WERI-Rb-1 (cell line): ENCODE data around the gene CASTOR1.
A peak's percentile ranks its signal among the peaks of the same experiment; 100 is the strongest.

Experiments
- DNase-seq: peaks from one replicate; pipeline ENCODE4 v3.0.0-alpha.2; 2020
- H3K27ac ChIP-seq: fragments of 250-450 bp; sonication (Bioruptor Pico); 2 replicates; pipeline ENCODE4 v1.5.1; 2020; ENCODE audit warnings: mild to moderate bottlenecking, moderate library complexity
- H3K27me3 ChIP-seq: fragments of 250-450 bp; sonication (Bioruptor Pico); 2 replicates; pipeline ENCODE4 v1.5.1; 2021; ENCODE audit warnings: mild to moderate bottlenecking, low read depth, moderate library complexity; ENCODE audit not compliant: insufficient read depth, severe bottlenecking
- H3K36me3 ChIP-seq: fragments of 250-450 bp; sonication (Bioruptor Pico); 2 replicates; pipeline ENCODE4 v1.5.1; 2020; ENCODE audit warnings: mild to moderate bottlenecking, moderate library complexity
- H3K4me3 ChIP-seq: 2 replicates; pipeline ENCODE4 v1.5.1; 2011; ENCODE audit warnings: low read depth, mild to moderate bottlenecking, control low read depth, low read length
- H3K9me3 ChIP-seq: fragments of 250-450 bp; sonication (Bioruptor Pico); 2 replicates; pipeline ENCODE4 v1.5.1; 2021; ENCODE audit warnings: mild to moderate bottlenecking, moderate library complexity; ENCODE audit not compliant: severe bottlenecking
- TF ChIP-seq, protein P1 (sequence below): IDR thresholded peaks from 2 replicates; pipeline ENCODE4 v1.5.1; 2011; ENCODE audit warnings: low read depth, mild to moderate bottlenecking, control low read depth, inconsistent platforms, low read length

CASTOR1 gene

DNA sequence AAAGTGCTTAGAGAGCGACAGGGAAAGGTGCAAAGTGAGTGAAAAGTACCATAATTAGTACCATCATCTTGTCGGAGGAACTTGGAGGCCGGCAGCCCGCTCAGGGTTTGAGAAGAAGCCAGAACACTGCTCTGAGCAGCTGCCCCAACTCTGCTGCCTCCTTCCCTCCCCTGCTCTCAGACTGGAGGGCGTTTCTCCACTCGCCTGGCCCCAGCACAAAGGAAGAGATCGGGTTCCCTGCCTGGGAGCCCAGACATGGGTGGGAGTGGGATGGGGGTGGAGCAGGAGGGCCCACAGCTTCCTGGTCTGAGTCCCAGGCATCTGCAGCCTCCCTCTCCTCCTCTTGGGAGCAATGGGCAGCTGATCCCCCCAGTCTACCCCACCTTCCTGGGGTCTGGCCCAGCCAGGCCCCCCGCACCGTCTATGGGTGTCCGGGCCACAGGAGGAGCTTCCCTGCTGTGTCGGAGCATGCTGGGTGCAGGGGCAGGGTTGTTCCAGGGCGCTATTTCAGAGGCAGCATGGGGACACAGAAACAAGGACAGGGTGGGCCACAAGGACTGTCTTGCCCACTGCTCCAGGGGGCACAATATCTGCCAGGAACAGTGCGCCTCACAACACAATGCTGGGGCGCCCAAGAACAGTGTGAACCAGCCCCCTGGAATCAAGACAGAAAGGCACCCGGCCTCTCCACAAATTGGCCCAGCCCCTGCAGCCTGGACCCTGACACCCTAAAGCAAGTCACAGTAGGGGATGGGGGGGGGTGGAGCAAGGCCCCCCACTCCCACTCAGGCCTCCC, 47.5 kb downstream of the CASTOR1 start:
- Histone ChIP-seq H3K27ac (no peak overlapping the region), H3K9me3 (no peaks in the 10 kb centered on the region), H3K4me3 (no peak overlapping the region), H3K36me3 (peaks cover 8% of the 10 kb centered on the region; the same call in 1 of the 2 replicates), H3K27me3 (no peaks in the 10 kb centered on the region)
- no peak for DNase-seq
- TF ChIP-seq, protein P1, sequence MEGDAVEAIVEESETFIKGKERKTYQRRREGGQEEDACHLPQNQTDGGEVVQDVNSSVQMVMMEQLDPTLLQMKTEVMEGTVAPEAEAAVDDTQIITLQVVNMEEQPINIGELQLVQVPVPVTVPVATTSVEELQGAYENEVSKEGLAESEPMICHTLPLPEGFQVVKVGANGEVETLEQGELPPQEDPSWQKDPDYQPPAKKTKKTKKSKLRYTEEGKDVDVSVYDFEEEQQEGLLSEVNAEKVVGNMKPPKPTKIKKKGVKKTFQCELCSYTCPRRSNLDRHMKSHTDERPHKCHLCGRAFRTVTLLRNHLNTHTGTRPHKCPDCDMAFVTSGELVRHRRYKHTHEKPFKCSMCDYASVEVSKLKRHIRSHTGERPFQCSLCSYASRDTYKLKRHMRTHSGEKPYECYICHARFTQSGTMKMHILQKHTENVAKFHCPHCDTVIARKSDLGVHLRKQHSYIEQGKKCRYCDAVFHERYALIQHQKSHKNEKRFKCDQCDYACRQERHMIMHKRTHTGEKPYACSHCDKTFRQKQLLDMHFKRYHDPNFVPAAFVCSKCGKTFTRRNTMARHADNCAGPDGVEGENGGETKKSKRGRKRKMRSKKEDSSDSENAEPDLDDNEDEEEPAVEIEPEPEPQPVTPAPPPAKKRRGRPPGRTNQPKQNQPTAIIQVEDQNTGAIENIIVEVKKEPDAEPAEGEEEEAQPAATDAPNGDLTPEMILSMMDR = no peak

DNA sequence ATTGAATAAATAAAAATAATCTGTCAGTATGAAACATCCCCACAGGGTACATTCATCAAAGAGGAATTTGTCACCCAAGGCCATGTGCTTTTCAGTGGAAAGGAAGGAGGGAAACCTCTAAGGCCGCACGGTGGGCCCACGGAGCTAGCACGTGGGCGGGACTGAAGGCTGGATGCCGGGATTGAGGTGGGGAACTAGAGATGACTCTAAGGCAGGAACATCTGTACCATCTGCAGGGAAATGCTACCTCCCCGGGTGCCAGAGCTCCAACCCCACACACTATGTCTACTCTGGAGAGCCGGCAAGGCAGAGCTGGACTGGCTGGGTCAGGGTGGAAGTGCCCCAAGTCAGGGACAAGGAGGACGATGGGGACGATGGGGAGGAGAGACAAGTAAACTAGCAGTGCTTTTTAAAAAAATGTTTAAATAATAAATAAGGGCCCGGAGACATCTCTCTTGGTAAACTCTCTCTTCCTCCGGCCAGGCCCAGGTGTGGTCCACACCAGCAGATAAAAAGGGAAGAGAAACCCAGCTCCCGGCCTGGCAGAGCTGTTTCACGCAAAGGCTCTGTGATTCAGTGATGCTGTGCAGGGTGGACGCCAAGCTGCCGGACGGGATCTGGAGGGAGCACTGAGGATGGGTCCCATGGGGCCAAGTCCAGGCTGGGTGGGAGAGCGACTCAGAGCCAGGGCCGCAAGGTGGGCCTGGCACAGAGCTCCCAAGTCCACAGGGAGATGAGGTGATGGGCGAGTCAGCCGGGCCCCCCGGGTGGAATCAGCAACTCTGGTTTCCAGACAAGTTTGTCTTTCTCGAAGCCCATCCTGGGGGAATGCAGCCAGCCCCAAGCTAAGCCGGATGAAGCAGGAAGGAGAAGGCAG, 48.5 kb downstream of the CASTOR1 start:
- Histone ChIP-seq H3K4me3 (no peak overlapping the region), H3K27me3 (no peaks in the 10 kb centered on the region), H3K27ac (no peak overlapping the region), H3K9me3 (no peaks in the 10 kb centered on the region), H3K36me3 (peaks cover 8% of the 10 kb centered on the region; the same call in 1 of the 2 replicates)
- no peak for DNase-seq
- TF ChIP-seq, protein P1 = no peak

DNA sequence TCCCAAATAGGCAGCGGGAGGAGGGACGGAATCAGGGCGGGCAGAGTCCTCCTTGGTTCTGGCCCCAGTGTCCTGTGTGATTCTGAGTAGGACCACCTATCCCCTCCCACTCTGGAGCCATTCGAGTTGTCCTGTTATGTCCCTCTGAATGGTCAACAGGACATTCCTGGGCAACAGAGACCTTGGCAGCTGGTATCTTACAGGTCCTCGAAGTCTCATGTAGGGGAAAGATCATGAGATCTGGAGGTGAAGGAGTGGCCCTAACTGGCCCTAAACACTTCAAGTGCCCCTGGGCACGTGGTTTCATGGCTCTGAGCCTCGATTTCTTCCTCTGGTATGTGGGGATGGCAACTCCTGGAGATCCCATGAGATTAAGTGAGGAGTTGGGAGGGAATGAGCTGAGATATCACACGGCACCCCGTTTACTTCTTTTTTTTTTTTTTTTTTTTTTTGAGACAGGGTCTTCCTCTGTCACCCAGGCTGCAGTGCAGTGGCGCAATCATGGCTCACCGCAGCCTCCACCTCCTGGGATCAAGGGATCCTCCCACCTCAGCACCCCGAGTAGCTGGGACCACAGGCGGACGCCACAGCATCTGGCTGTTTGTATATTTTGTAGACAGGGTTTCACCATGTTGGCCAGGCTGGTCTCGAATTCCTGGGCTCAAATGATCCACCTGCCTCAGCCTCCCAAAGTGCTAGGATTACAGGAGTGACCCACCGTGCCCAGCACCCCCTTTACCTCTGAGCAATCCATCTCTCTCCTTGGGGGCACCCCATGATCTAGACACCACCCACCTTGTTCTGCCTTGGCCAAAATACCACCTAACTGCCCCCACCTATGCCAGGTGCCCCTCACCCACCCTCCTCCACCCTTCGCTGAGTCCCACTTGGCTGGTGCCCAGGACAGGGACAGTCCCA, 49.6 kb downstream of the CASTOR1 start:
- DNase-seq = no peak
- Histone ChIP-seq H3K9me3 (no peaks in the 10 kb centered on the region), H3K27ac (no peak overlapping the region), H3K4me3 (no peak overlapping the region), H3K27me3 (no peaks in the 10 kb centered on the region), H3K36me3 (peaks cover 8% of the 10 kb centered on the region; the same call in 1 of the 2 replicates)
- TF ChIP-seq, protein P1 = no peak

DNA sequence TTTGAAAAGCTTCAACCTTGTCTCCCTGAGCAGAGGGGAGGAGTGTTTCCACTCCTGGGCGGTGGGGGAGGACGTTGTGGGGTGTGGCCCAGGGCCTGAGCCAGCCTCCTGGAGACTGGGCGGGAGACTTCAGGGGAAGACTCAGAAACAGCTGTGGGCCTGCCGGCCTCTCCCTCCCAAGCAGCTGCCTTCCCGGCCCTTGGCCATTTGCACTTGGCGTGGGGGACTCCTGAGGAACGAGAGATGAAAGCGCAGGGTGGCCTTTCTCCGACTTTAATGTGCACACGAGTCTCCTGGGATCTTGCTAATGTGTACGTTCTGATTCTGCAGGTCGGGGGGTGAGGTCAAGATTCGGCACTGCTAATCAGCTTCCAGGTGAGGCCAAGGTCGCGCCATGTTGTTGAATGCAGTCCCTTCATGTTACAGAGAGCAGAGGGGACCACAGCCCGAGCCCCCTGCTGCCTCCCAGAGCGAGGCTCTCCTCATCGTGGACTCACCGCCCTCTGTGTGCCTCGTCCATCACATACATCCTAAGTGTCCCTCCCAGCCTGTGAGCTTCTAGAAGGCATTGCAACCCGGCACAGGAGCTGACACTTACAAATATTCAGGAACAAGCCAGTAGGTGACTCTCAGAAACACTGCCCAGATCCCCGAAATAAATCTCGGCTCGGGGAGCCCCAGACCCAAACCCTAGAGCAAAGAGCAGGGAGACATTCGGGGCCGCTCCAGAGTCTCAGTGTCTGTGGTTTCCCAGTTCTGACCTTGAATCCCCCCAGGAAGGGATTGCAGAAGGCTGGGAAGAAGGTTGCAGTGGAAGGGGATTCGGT, 50.4 kb downstream of the CASTOR1 start:
- DNase-seq = peak; percentile 41
- Histone ChIP-seq H3K27ac (no peak overlapping the region), H3K36me3 (peaks cover 8% of the 10 kb centered on the region; the same call in 1 of the 2 replicates), H3K4me3 (no peak overlapping the region), H3K27me3 (no peaks in the 10 kb centered on the region), H3K9me3 (no peaks in the 10 kb centered on the region)
- TF ChIP-seq, protein P1 = no peak

DNA sequence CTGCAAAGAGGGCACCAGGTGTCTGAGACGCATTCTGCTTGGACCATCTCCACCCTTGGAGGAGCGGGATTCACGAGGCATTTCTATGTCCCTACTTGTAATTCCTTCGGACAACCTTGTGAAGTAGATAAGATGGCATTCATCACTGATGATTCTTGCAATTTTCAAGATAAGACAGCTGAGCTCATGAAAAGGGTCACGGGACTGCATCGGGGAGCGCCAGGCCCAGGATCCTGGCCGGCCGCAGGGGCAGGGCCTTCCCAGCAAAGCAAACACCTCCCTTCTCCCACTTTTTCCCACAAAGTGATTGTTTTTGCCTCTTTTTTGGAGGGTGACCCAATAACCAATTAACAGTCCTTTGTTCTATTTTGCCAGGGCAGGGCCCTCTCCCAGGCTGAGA, 51.2 kb downstream of the CASTOR1 start:
- TF ChIP-seq, protein P1 = no peak
- DNase-seq = no peak
- Histone ChIP-seq H3K4me3 (no peak overlapping the region), H3K9me3 (no peaks in the 10 kb centered on the region), H3K27ac (no peak overlapping the region), H3K36me3 (peaks cover 2% of the 10 kb centered on the region; the same call in 1 of the 2 replicates), H3K27me3 (no peaks in the 10 kb centered on the region)
